Measurements from ENCODE around the gene KIAA0408.

Gene KIAA0408

DNA sequence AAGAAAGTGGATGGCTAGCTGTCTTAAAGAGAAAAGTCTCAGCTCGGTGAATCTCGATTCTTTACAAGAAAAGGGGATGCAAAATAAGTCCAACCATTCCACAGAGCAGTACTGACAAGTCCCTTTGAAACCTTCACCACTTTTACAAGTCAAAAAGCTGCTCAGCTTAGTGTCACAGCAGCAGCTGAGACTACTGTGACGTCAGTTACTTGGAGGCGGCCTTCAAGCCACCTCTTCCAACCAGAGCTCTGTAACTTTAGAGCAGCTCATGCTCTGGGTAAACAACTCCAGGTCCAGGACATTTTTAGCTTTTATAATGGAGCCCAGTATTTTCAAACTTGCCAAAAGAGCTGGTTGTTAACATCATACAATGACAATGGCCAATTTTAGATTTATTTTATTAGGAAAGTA lies at the start of gene KIAA0408:
Gene KIAA0408, minus strand, starts transcription at position 159 of the 411 bp plus-strand sequence. CDS start 5,408 bp downstream, outside the sequence.
- no peak for DNase-seq (ENCODE audit: low read depth)
- H3K4me3 ChIP-seq (ENCODE audit: low read depth, low read length): no peak within 1 kb of the TSS
- TF ChIP-seq CTCF (IDR thresholded peaks at IDR 0.05; ENCODE audit: low read depth, low read length, missing control alignments): no peak

DNA sequence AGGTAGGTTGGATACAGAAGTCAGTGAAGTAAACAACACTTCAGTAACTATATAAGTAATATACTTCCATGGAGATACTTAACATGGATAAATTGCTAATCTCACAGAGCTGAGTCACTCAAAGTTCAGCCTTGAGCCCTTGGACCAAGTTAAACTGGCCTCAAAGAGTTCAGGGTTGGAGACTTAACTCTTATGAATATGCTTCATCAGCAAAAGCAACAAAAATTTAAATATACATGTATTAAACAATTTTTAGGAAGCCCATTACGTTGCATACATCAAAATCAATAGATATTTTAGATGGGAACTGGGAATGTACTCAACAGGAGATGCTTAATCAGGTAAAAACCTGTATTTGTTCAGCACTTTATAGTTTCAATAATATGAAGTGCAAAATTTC lies 47.7 kb upstream of the KIAA0408 start:
- no peak overlapping the region for H3K4me3 ChIP-seq (ENCODE audit: low read depth, low read length)
- TF ChIP-seq CTCF (IDR thresholded peaks at IDR 0.05; ENCODE audit: low read depth, low read length, missing control alignments): no peak
- no peak for DNase-seq (ENCODE audit: low read depth)

GRCh38 chr6:127503022-127503421 lies 43.8 kb upstream of the KIAA0408 start:
- DNase-seq (ENCODE audit: low read depth): no peak
- H3K4me3 ChIP-seq (ENCODE audit: low read depth, low read length): no peak overlapping the region
- TF ChIP-seq CTCF (IDR thresholded peaks at IDR 0.05; ENCODE audit: low read depth, low read length, missing control alignments): no peak

DNA sequence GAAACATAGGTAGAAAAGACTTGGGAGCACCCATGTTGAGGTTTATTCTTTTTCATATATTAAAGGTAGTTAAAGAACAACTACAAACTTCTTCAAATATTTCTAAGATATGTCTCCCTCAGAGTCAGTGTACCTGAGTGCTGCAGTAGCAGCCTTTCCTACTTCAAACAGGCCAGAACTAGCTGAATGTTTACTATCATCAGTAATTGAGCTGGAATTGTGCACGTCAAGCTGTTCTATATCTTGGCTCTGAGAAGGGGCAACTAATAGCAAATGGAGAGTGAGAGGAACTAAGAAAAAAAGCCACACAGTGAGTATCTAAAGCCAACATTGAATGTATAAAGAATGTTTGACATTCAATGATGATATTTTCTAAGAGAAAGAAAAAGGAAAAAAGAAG lies 38.2 kb upstream of the KIAA0408 start:
- no peak for DNase-seq (ENCODE audit: low read depth)
- no peak overlapping the region for H3K4me3 ChIP-seq (ENCODE audit: low read depth, low read length)
- TF ChIP-seq CTCF (IDR thresholded peaks at IDR 0.05; ENCODE audit: low read depth, low read length, missing control alignments): no peak

DNA sequence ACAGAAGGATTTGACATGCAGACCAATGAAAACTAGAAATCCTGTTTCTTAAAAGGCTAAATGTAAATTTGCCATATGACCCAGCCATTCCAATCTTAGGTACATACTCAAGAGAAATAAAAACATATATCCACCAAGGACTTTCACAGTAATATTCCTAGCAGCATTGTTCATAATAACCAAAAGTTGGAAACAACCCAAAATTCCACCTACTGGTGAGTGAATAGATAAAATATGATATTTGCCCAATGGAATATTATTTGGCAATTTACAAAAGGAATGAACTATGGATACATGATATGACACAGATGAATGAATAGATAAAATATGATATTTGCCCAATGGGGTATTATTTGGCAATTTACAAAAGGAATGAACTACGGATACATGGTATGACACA lies 37.3 kb upstream of the KIAA0408 start:
- no peak for DNase-seq (ENCODE audit: low read depth)
- no peak for TF ChIP-seq CTCF (IDR thresholded peaks at IDR 0.05; ENCODE audit: low read depth, low read length, missing control alignments)
- no peak overlapping the region for H3K4me3 ChIP-seq (ENCODE audit: low read depth, low read length)

GRCh38 chr6:127494240-127494767 lies 35.1 kb upstream of the KIAA0408 start:
- no peak for TF ChIP-seq CTCF (IDR thresholded peaks at IDR 0.05; ENCODE audit: low read depth, low read length, missing control alignments)
- no peak for DNase-seq (ENCODE audit: low read depth)
- no peak overlapping the region for H3K4me3 ChIP-seq (ENCODE audit: low read depth, low read length)

- no peak for TF ChIP-seq CTCF (IDR thresholded peaks at IDR 0.05; ENCODE audit: low read depth, low read length, missing control alignments)
- no peak for DNase-seq (ENCODE audit: low read depth)
Measured at GRCh38 chr6:127489248-127489647, 30.1 kb upstream of the KIAA0408 start.

More at GRCh38 chr6:127489248-127489647, 30.1 kb upstream of the KIAA0408 start:
- H3K4me3 ChIP-seq (ENCODE audit: low read depth, low read length): no peak overlapping the region

All from GM12864 (cell line).